Measurements from ENCODE around the gene CLSTN1. TPM values are rescaled to one million over a fixed set of nuclear protein-coding genes. Genes with fewer than 3 reads are reported as not detected.

CLSTN1 gene
- total and polyA plus RNA-seq, 2 of the 13 experiments (the other 11 are each of a cell fraction or from before 2014, with no cell fraction given) = 19.7 to 29.8 TPM

DNA sequence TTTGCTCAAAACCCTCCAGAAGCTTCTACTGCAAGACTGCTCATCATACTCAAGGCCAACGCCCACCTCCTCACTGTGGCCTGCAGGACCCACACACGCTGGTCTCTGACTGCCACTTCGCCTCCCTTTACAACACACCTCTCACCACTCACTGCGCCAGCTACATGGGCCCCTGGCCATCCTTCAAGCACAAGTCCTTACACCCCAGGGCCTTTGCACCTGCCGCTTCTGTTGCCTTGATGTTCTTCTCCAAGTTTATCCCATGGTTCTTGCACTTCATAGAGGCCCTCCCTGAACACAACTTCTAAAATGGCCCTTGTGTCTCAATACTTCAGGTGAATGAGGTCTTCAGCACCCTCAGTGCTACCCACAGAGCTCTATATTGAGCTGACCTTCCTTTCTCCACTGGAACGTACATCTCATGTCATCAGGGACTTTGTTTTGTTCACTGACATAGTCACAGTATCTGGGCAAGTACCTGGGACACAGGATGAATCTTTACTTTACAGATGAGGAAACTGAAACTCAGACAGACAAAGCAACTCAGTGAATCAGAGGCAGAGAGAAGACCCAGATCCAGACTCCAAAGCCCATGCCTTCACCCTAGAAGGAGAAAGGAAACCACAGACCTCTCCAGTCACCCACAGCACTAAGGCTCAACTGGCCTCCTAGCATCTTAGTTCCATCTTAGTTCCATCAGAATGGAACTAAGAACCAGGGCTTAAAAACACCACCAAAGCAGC, 34.7 kb upstream of the CLSTN1 start (continued):
- TF ChIP-seq, protein P1, sequence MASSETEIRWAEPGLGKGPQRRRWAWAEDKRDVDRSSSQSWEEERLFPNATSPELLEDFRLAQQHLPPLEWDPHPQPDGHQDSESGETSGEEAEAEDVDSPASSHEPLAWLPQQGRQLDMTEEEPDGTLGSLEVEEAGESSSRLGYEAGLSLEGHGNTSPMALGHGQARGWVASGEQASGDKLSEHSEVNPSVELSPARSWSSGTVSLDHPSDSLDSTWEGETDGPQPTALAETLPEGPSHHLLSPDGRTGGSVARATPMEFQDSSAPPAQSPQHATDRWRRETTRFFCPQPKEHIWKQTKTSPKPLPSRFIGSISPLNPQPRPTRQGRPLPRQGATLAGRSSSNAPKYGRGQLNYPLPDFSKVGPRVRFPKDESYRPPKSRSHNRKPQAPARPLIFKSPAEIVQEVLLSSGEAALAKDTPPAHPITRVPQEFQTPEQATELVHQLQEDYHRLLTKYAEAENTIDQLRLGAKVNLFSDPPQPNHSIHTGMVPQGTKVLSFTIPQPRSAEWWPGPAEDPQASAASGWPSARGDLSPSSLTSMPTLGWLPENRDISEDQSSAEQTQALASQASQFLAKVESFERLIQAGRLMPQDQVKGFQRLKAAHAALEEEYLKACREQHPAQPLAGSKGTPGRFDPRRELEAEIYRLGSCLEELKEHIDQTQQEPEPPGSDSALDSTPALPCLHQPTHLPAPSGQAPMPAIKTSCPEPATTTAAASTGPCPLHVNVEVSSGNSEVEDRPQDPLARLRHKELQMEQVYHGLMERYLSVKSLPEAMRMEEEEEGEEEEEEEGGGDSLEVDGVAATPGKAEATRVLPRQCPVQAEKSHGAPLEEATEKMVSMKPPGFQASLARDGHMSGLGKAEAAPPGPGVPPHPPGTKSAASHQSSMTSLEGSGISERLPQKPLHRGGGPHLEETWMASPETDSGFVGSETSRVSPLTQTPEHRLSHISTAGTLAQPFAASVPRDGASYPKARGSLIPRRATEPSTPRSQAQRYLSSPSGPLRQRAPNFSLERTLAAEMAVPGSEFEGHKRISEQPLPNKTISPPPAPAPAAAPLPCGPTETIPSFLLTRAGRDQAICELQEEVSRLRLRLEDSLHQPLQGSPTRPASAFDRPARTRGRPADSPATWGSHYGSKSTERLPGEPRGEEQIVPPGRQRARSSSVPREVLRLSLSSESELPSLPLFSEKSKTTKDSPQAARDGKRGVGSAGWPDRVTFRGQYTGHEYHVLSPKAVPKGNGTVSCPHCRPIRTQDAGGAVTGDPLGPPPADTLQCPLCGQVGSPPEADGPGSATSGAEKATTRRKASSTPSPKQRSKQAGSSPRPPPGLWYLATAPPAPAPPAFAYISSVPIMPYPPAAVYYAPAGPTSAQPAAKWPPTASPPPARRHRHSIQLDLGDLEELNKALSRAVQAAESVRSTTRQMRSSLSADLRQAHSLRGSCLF (CRISPR knock-in tag; IDR thresholded peaks at IDR 0.05; ENCODE audit: borderline replicate concordance) = no peak
- TF ChIP-seq MTF2 (CRISPR knock-in tag; IDR thresholded peaks at IDR 0.05; ENCODE audit: borderline replicate concordance) = no peak

DNA sequence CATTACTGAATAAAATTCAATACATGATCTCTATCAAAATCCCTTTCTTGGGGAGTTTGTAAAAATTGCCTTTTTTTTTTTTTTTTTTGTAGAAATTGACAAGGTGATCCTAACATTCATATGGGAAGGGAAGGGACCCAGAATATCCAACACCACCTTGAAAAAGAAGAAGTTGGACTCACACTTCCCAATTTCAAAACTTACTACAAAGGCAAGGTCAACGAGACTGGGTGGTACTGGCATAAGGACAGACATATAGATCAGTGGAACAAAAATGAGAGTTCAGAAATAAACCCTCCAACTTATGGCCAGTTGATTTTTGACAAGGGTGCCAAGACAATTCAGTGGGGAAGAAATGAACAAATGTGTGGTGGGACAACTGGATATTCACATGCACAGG, 31.4 kb upstream of the CLSTN1 start:
- Histone ChIP-seq H3K79me2 (ENCODE audit: insufficient read depth, low read length) (no peaks in the 10 kb centered on the region), H4K20me1 (ENCODE audit: insufficient read depth, low read length) (0 out of 2 replicates have a peak, but pooled peaks cover 3% of the 10 kb centered on the region), H3K36me3 (replicated peaks in 1 of 2; ENCODE audit: control insufficient read depth in 1 of 2, insufficient read depth in 2 of 2, low read length in 2 of 2) (peaks cover 12 to 42% of the 10 kb centered on the region in 2 experiments; a peak in 4 of 5 replicates), H3K27ac (ENCODE audit: extremely low read length, insufficient read depth, low read length) (no peak overlapping the region), H2AFZ (ENCODE audit: low read length) (no peak overlapping the region), H3K4me2 (ENCODE audit: low read depth, low read length) (no peak overlapping the region), H3K9ac (ENCODE audit: insufficient read depth, low read depth, low read length) (no peak overlapping the region), H3K9me3 (ENCODE audit: low read length) (0 out of 2 replicates have a peak, but pooled peaks cover 3% of the 10 kb centered on the region), H3K4me3 (replicated peaks in 1 of 3; ENCODE audit: insufficient read depth in 1 of 3, low read depth in 2 of 3, low read length in 3 of 3) (no peak overlapping the region), H3K27me3 (ENCODE audit: control insufficient read depth in 1 of 2, insufficient read depth in 2 of 2, low read length in 2 of 2) (no peaks in the 10 kb centered on the region), H3K4me1 (ENCODE audit: insufficient read depth, low read length) (peaks cover 6% of the 10 kb centered on the region; the same call in 1 of the 2 replicates)
- intact Hi-C loops (cut with micrococcal nuclease; ENCODE audit: unreplicated experiment) = no loop called here
- ChIA-PET POLR2A (no interaction called here), CTCF (ENCODE audit: low intra/inter-chr PET ratio, low total read pairs) (no interaction called here)
- BruUV-seq (replicated peaks) = no TSS peak
- FAIRE-seq = no peak
- no peak for ATAC-seq
- 97% methylated on average over 1 of the region's 1 CpG for WGBS (ENCODE audit: low lambda C conversion rate)
- in situ Hi-C loops (cut with HindIII; ENCODE audit: extremely low pct_ligation_motif_present, low pct_unique_long_range_greater_than_20kb) = no loop called here
- DNase-seq (ENCODE audit: low spot score) = no peak
- no peak for TF ChIP-seq ZIK1 (CRISPR knock-in tag; IDR thresholded peaks at IDR 0.05; ENCODE audit: borderline replicate concordance, low read depth)
- no peak for TF ChIP-seq REL (CRISPR knock-in tag; conservative IDR thresholded peaks at IDR 0.05)
- TF ChIP-seq, protein P2, sequence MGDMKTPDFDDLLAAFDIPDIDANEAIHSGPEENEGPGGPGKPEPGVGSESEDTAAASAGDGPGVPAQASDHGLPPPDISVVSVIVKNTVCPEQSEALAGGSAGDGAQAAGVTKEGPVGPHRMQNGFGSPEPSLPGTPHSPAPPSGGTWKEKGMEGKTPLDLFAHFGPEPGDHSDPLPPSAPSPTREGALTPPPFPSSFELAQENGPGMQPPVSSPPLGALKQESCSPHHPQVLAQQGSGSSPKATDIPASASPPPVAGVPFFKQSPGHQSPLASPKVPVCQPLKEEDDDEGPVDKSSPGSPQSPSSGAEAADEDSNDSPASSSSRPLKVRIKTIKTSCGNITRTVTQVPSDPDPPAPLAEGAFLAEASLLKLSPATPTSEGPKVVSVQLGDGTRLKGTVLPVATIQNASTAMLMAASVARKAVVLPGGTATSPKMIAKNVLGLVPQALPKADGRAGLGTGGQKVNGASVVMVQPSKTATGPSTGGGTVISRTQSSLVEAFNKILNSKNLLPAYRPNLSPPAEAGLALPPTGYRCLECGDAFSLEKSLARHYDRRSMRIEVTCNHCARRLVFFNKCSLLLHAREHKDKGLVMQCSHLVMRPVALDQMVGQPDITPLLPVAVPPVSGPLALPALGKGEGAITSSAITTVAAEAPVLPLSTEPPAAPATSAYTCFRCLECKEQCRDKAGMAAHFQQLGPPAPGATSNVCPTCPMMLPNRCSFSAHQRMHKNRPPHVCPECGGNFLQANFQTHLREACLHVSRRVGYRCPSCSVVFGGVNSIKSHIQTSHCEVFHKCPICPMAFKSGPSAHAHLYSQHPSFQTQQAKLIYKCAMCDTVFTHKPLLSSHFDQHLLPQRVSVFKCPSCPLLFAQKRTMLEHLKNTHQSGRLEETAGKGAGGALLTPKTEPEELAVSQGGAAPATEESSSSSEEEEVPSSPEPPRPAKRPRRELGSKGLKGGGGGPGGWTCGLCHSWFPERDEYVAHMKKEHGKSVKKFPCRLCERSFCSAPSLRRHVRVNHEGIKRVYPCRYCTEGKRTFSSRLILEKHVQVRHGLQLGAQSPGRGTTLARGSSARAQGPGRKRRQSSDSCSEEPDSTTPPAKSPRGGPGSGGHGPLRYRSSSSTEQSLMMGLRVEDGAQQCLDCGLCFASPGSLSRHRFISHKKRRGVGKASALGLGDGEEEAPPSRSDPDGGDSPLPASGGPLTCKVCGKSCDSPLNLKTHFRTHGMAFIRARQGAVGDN (CRISPR knock-in tag; IDR thresholded peaks at IDR 0.05) = no peak
- no peak for TF ChIP-seq ZFY (CRISPR knock-in tag; IDR thresholded peaks at IDR 0.05)
- no peak for TF ChIP-seq SP2 (CRISPR knock-in tag; IDR thresholded peaks at IDR 0.05)
- TF ChIP-seq, protein P3, sequence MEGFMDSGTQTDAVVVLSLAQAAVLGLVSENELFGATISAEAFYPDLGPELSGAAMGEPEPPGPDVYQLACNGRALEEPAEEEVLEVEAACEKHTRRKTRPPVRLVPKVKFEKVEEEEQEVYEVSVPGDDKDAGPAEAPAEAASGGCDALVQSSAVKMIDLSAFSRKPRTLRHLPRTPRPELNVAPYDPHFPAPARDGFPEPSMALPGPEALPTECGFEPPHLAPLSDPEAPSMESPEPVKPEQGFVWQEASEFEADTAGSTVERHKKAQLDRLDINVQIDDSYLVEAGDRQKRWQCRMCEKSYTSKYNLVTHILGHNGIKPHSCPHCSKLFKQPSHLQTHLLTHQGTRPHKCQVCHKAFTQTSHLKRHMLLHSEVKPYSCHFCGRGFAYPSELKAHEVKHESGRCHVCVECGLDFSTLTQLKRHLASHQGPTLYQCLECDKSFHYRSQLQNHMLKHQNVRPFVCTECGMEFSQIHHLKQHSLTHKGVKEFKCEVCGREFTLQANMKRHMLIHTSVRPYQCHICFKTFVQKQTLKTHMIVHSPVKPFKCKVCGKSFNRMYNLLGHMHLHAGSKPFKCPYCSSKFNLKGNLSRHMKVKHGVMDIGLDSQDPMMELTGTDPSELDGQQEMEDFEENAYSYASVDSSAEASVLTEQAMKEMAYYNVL (CRISPR knock-in tag; IDR thresholded peaks at IDR 0.05; ENCODE audit: borderline replicate concordance) = no peak

Measured in HepG2 (cell line).